Smooth muscle cell (in vitro differentiated cells): ENCODE measurements around the gene FBLIM1. TPM values are rescaled to one million over a fixed set of nuclear protein-coding genes. Genes with fewer than 3 reads are reported as not detected.
A peak's percentile ranks its signal among the peaks of the same experiment; 100 is the strongest.

Source experiments
- DNase-seq: peaks from one replicate; lab custom pipeline; 2025; ENCODE audit not compliant: unreplicated experiment; lab: John Stamatoyannopoulos, UW
- H2AFZ ChIP-seq: fragments of 200-600 bp; sonication (generic); 2 replicates; pipeline ENCODE4 v1.6.0; 2016; ENCODE audit warnings: antibody characterized with exemption, low read depth, mild to moderate bottlenecking
- H3F3A ChIP-seq: fragments of 200-600 bp; sonication (generic); 2 replicates; pipeline ENCODE4 v1.6.0; 2017; ENCODE audit warnings: antibody characterized with exemption, low read depth
- H3K27ac ChIP-seq: fragments of 200-600 bp; sonication (generic); 2 replicates; pipeline ENCODE4 v1.5.1; 2016; ENCODE audit warnings: low read depth, mild to moderate bottlenecking
- H3K27me3 ChIP-seq: fragments of 200-600 bp; sonication (generic); 2 replicates; pipeline ENCODE4 v1.6.1; 2016; ENCODE audit warnings: low read depth, mild to moderate bottlenecking
- H3K36me3 ChIP-seq: fragments of 200-600 bp; sonication (generic); 2 replicates; pipeline ENCODE4 v1.5.1; 2016; ENCODE audit warnings: low read depth
- H3K4me1 ChIP-seq: fragments of 200-600 bp; sonication (generic); 2 replicates; pipeline ENCODE4 v1.5.1; 2016; ENCODE audit warnings: low read depth
- H3K4me2 ChIP-seq: fragments of 200-600 bp; sonication (generic); 2 replicates; pipeline ENCODE4 v1.6.0; 2016; ENCODE audit warnings: mild to moderate bottlenecking
- H3K4me3 ChIP-seq: fragments of 200-600 bp; sonication (generic); 2 replicates; pipeline ENCODE4 v1.5.1; 2016; ENCODE audit warnings: mild to moderate bottlenecking
- H3K79me2 ChIP-seq: fragments of 200-600 bp; sonication (generic); 2 replicates; pipeline ENCODE4 v1.6.0; 2016; ENCODE audit warnings: low read depth, mild to moderate bottlenecking
- H3K9ac ChIP-seq: fragments of 200-600 bp; sonication (generic); 2 replicates; pipeline ENCODE4 v1.6.0; 2016; ENCODE audit warnings: low read depth
- H3K9me3 ChIP-seq: fragments of 200-600 bp; sonication (generic); replicated peaks from 2 replicates; pipeline ENCODE4 v1.5.1; 2016; ENCODE audit warnings: low read depth
- H4K20me1 ChIP-seq: fragments of 200-600 bp; sonication (generic); 2 replicates; pipeline ENCODE4 v1.6.0; 2016; ENCODE audit warnings: low read depth
- CTCF ChIP-seq: fragments of 200-600 bp; sonication (generic); IDR thresholded peaks from 2 replicates; pipeline ENCODE4 v1.5.1; 2017; ENCODE audit warnings: borderline replicate concordance, mild to moderate bottlenecking, antibody characterized with exemption; ENCODE audit not compliant: insufficient read depth, poor library complexity, severe bottlenecking
- WGBS: methylation state at CpG from one replicate; pipeline ENCODE4 v1.1.7; 2016; ENCODE audit warnings: low lambda C conversion rate; 5-methylcytosine and 5-hydroxymethylcytosine counted together
- polyA plus RNA-seq: library from polyadenylated mRNA; unstranded; fragments of >200 nt; fragmentation: Nextera tagmentation; extraction: Ambion mirVana; gene quantifications from 2 replicates; pipeline ENCODE4 v1.2.1, GENCODE V29; 2016
- total RNA-seq: library from RNA; depleted of rRNA; stranded (reverse); fragments of >200 nt; gene quantifications from 2 replicates; pipeline ENCODE4 v1.2.3, GENCODE V29; 2014

Gene FBLIM1
- total and polyA plus RNA-seq, 2 experiments from 2014 or later = 36.7 to 50.8 TPM

- H3K36me3 ChIP-seq = no peaks in the 10 kb centered on the region
- H2AFZ ChIP-seq = no peak overlapping the region
- no peaks in the 10 kb centered on the region for H3K9me3 ChIP-seq
- H3K79me2 ChIP-seq = peaks cover 6% of the 10 kb centered on the region
- H4K20me1 ChIP-seq = no peaks in the 10 kb centered on the region
- H3K9ac ChIP-seq = no peak overlapping the region
- no peak for DNase-seq
- no peaks in the 10 kb centered on the region for H3K27me3 ChIP-seq
- peaks cover 11% of the 10 kb centered on the region for H3F3A ChIP-seq
- WGBS = 60% methylated on average over 24 of the region's 24 CpGs
- no peak for TF ChIP-seq CTCF
- peak overlapping the region; percentile 98 for H3K27ac ChIP-seq
- peak overlapping the region; percentile 98 for H3K4me2 ChIP-seq
- H3K4me1 ChIP-seq = peaks cover 5% of the 10 kb centered on the region
- H3K4me3 ChIP-seq = peak overlapping the region; percentile 79
Measured at GRCh38 chr1:15833069-15833679, 74.6 kb downstream of the FBLIM1 start.

GRCh38 chr1:15833842-15834405 is 75.3 kb downstream of the FBLIM1 start:
- peak overlapping the region; percentile 87 for H2AFZ ChIP-seq

GRCh38 chr1:15834406-15835204 is 76.0 kb downstream of the FBLIM1 start:
- peak overlapping the region; percentile 94 for H3K9ac ChIP-seq
- H3K9me3 ChIP-seq = no peaks in the 10 kb centered on the region
- peaks cover 6% of the 10 kb centered on the region for H3K79me2 ChIP-seq
- peaks cover 11% of the 10 kb centered on the region for H3F3A ChIP-seq
- no peaks in the 10 kb centered on the region for H3K36me3 ChIP-seq
- peaks cover 5% of the 10 kb centered on the region for H3K4me1 ChIP-seq
- TF ChIP-seq CTCF = no peak
- under 1% methylated on average over 72 of the region's 77 CpGs for WGBS
- peak overlapping the region; percentile 98 for H3K4me2 ChIP-seq
- no peaks in the 10 kb centered on the region for H3K27me3 ChIP-seq
- peak overlapping the region; percentile 60 for H2AFZ ChIP-seq
- H4K20me1 ChIP-seq = no peaks in the 10 kb centered on the region
- peak; percentile 67 for DNase-seq
- peak overlapping the region; percentile 79 for H3K4me3 ChIP-seq
- peak overlapping the region; percentile 98 for H3K27ac ChIP-seq

More at GRCh38 chr1:15833842-15834405, 75.3 kb downstream of the FBLIM1 start:
- peaks cover 5% of the 10 kb centered on the region for H3K4me1 ChIP-seq
- no peaks in the 10 kb centered on the region for H3K9me3 ChIP-seq
- DNase-seq = no peak
- peak overlapping the region; percentile 78 for H3K9ac ChIP-seq
- WGBS = 8% methylated on average over 10 of the region's 10 CpGs
- peak overlapping the region; percentile 98 for H3K4me2 ChIP-seq
- peak overlapping the region; percentile 98 for H3K27ac ChIP-seq
- no peaks in the 10 kb centered on the region for H4K20me1 ChIP-seq
- no peaks in the 10 kb centered on the region for H3K36me3 ChIP-seq
- H3F3A ChIP-seq = peaks cover 11% of the 10 kb centered on the region
- no peaks in the 10 kb centered on the region for H3K27me3 ChIP-seq
- peaks cover 6% of the 10 kb centered on the region for H3K79me2 ChIP-seq
- peak overlapping the region; percentile 79 for H3K4me3 ChIP-seq
- no peak for TF ChIP-seq CTCF
